B cell (primary cell): ENCODE data around the gene GP1BB.

Source experiments
- CTCF ChIP-seq: fragments of 200-600 bp; IDR thresholded peaks from one replicate; pipeline ENCODE4 v1.8.0; 2022; ENCODE audit warnings: antibody characterized with exemption, mild to moderate bottlenecking
- EZH2 ChIP-seq: IDR thresholded peaks from 2 replicates; pipeline ENCODE4 v1.6.1; 2012; ENCODE audit warnings: borderline replicate concordance, low read depth, mild to moderate bottlenecking, moderate library complexity, low read length; ENCODE audit not compliant: insufficient read depth, poor library complexity, severe bottlenecking

GRCh38 chr22:19755145-19755710 lies 31.9 kb downstream of the GP1BB start:
- TF ChIP-seq CTCF (no peak), EZH2 (no peak)
